OCI-LY7 (cell line): ENCODE results near the gene WNT16. TPM values are rescaled to one million over a fixed set of nuclear protein-coding genes. Genes with fewer than 3 reads are reported as not detected.

Source experiments
- BruUV-seq: library from RNA; stranded (reverse); fragments of 400-500 nt; replicated peaks from 2 replicates; lab custom pipeline; 2021; lab: Mats Ljungman, UMichigan
- CTCF ChIA-PET: fragments of 300-600 bp; sonication (Branson Sonifier 250); formaldehyde crosslinking; loops from one replicate; lab custom pipeline; 2022; ENCODE audit warnings: antibody characterized with exemption; ENCODE audit not compliant: unreplicated experiment; lab: Charles Lee
- POLR2A ChIA-PET: fragments of 300-600 bp; sonication (Branson Sonifier 250); formaldehyde crosslinking; loops from one replicate; lab custom pipeline; 2022; ENCODE audit warnings: antibody characterized with exemption; lab: Charles Lee
- DNase-seq: peaks from one replicate; pipeline ENCODE4 v3.0.0-alpha.2; 2015; ENCODE audit warnings: low spot score
- H2AFZ ChIP-seq: fragments of 200-600 bp; sonication (generic), shearing (Covaris generic); 2 replicates; pipeline ENCODE4 v1.6.1; 2014; ENCODE audit warnings: mild to moderate bottlenecking, antibody characterized with exemption, low read length, moderate library complexity
- H3K27ac ChIP-seq: fragments of 200-600 bp; sonication (generic); 2 replicates; pipeline ENCODE4 v1.5.1; 2014; ENCODE audit warnings: mixed run types, low read depth, mild to moderate bottlenecking, moderate library complexity, low read length, inconsistent platforms; ENCODE audit not compliant: poor library complexity, severe bottlenecking
- H3K36me3 ChIP-seq: fragments of 200-600 bp; sonication (generic); 2 replicates; pipeline ENCODE4 v1.6.1; 2014; ENCODE audit warnings: mild to moderate bottlenecking, antibody characterized with exemption, low read length, moderate library complexity, mixed read lengths; ENCODE audit not compliant: insufficient read depth
- H3K4me1 ChIP-seq: fragments of 200-600 bp; sonication (generic); 2 replicates; pipeline ENCODE4 v1.5.1; 2014; ENCODE audit warnings: mild to moderate bottlenecking, low read length; ENCODE audit not compliant: insufficient read depth, poor library complexity, severe bottlenecking
- H3K4me2 ChIP-seq: fragments of 200-600 bp; sonication (generic); 2 replicates; pipeline ENCODE4 v1.6.1; 2014; ENCODE audit warnings: mild to moderate bottlenecking, low read length
- H3K4me3 ChIP-seq: fragments of 200-600 bp; sonication (generic); 2 replicates; pipeline ENCODE4 v1.5.1; 2014; ENCODE audit warnings: mild to moderate bottlenecking, low read depth, low read length; ENCODE audit not compliant: poor library complexity, severe bottlenecking
- H3K79me2 ChIP-seq: fragments of 200-600 bp; sonication (generic); 2 replicates; pipeline ENCODE4 v1.6.1; 2016; ENCODE audit warnings: low read depth, mild to moderate bottlenecking, low read length, moderate library complexity, mixed read lengths; ENCODE audit not compliant: insufficient read depth
- H3K9me2 ChIP-seq: fragments of 200-600 bp; sonication (generic); 2 replicates; pipeline ENCODE4 v1.6.1; 2016; ENCODE audit warnings: mild to moderate bottlenecking, low read length, mixed read lengths; ENCODE audit not compliant: insufficient read depth
- H3K9me3 ChIP-seq: fragments of 200-600 bp; sonication (generic); 2 replicates; pipeline ENCODE4 v1.6.1; 2014; ENCODE audit warnings: mild to moderate bottlenecking, mixed run types, low read length, mixed read lengths
- H4K20me1 ChIP-seq: fragments of 200-600 bp; sonication (generic); 2 replicates; pipeline ENCODE4 v1.6.1; 2014; ENCODE audit warnings: mild to moderate bottlenecking, antibody characterized with exemption, low read length, moderate library complexity, mixed read lengths; ENCODE audit not compliant: insufficient read depth
- EZH2phosphoT487 ChIP-seq: fragments of 200-600 bp; sonication (generic); IDR thresholded peaks from 2 replicates; pipeline ENCODE4 v1.6.1; 2018; ENCODE audit warnings: low read depth, borderline replicate concordance, mild to moderate bottlenecking, mixed run types, antibody characterized with exemption, low read length, moderate library complexity, mixed read lengths
- intact Hi-C: fragments of 100-400 bp; cut with micrococcal nuclease; formaldehyde crosslinking; loops from one replicate; pipeline ENCODE4 v1.10.0; 2022; ENCODE audit not compliant: unreplicated experiment
- total RNA-seq, 2 experiments: library from RNA; depleted of rRNA in 1 of 2; stranded (reverse); fragments of >200 nt in 1 of 2; shearing (Covaris generic) in 1 of 2; gene quantifications; 2 replicates each; pipeline ENCODE4 v1.2.3, GENCODE V29; 2014 to 2022
- TF ChIP-seq, protein P1 (sequence below): fragments of 200-600 bp; sonication (generic); conservative IDR thresholded peaks from 2 replicates; pipeline ENCODE4 v1.5.1; 2014; ENCODE audit warnings: mild to moderate bottlenecking, antibody characterized with exemption, low read length, moderate library complexity, mixed read lengths

The WNT16 gene
- total RNA-seq, 2 experiments from 2014 or later: not detected

DNA sequence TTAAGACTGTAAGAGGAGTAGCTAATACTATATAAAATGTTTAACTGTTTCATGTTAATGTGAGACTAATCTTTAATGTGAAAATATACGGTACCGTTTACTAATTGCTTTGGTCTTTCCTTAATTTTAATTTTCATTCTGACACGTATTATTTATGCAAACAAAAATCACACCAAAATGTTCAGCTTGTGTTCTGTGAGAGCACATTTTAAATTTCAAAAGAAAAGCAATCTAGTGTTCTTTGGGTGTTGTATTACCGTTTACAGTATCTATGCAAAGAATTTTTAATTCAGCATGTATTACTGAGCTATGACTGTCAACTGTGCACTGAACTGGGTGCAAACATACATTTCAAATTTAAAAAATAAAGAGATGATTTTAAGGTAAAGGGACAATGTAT lies 2.2 kb downstream of the WNT16 start:
- Histone ChIP-seq H2AFZ (no peak overlapping the region), H3K9me3 (no peaks in the 10 kb centered on the region), H3K79me2 (no peaks in the 10 kb centered on the region), H3K4me1 (no peaks in the 10 kb centered on the region), H3K9me2 (no peaks in the 10 kb centered on the region), H3K27ac (no peak overlapping the region), H3K4me3 (no peak overlapping the region), H3K4me2 (no peak overlapping the region), H3K36me3 (no peaks in the 10 kb centered on the region), H4K20me1 (no peaks in the 10 kb centered on the region)
- no peak for TF ChIP-seq EZH2phosphoT487
- TF ChIP-seq, protein P1, sequence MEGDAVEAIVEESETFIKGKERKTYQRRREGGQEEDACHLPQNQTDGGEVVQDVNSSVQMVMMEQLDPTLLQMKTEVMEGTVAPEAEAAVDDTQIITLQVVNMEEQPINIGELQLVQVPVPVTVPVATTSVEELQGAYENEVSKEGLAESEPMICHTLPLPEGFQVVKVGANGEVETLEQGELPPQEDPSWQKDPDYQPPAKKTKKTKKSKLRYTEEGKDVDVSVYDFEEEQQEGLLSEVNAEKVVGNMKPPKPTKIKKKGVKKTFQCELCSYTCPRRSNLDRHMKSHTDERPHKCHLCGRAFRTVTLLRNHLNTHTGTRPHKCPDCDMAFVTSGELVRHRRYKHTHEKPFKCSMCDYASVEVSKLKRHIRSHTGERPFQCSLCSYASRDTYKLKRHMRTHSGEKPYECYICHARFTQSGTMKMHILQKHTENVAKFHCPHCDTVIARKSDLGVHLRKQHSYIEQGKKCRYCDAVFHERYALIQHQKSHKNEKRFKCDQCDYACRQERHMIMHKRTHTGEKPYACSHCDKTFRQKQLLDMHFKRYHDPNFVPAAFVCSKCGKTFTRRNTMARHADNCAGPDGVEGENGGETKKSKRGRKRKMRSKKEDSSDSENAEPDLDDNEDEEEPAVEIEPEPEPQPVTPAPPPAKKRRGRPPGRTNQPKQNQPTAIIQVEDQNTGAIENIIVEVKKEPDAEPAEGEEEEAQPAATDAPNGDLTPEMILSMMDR: no peak
- intact Hi-C loops: loop anchor here (10.0 kb wide), 1 partner anchor 206 kb away; no protein-coding TSS in a partner anchor
- POLR2A ChIA-PET: no interaction called here
- DNase-seq: no peak
- BruUV-seq: no TSS peak
- CTCF ChIA-PET: no interaction called here

DNA sequence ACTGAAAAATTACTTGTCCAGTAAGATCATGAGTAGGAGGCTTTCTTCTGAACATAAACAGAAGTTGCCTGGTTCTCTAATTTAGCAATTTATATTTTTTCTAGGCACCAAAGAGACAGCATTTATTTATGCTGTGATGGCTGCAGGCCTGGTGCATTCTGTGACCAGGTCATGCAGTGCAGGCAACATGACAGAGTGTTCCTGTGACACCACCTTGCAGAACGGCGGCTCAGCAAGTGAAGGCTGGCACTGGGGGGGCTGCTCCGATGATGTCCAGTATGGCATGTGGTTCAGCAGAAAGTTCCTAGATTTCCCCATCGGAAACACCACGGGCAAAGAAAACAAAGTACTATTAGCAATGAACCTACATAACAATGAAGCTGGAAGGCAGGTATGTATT lies 2.8 kb downstream of the WNT16 start:
- no peak for DNase-seq
- TF ChIP-seq EZH2phosphoT487: no peak
- TF ChIP-seq, protein P1: no peak

DNA sequence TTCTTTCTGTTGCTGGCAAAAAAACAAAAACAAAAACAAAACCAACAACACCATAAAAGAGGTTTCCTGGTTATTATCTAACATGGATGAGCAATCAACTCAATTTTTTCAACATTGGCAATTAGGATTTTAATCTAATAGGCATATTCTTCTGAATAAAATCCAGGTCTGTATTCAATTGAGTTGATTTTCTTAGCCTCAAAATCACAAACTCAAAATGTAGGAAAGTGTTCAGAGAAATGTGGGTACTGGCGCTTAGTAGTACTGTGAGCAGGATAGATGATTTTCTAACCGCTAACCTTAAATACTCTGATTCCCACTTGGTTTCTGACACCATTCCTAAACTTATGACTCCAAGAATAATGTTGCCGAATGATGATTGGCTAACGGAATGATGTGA lies 5.6 kb downstream of the WNT16 start:
- TF ChIP-seq, protein P1: no peak
- no peak for TF ChIP-seq EZH2phosphoT487

More for the DNA sequence above, 2.8 kb downstream of the WNT16 start:
- Histone ChIP-seq H3K79me2 (no peaks in the 10 kb centered on the region), H3K36me3 (no peaks in the 10 kb centered on the region), H3K9me2 (no peaks in the 10 kb centered on the region), H3K4me2 (no peak overlapping the region), H2AFZ (no peak overlapping the region), H3K4me1 (no peaks in the 10 kb centered on the region), H3K4me3 (no peak overlapping the region), H4K20me1 (no peaks in the 10 kb centered on the region), H3K27ac (no peak overlapping the region), H3K9me3 (no peaks in the 10 kb centered on the region)
- intact Hi-C loops: loop anchor here (10.0 kb wide), 1 partner anchor 207 kb away; no protein-coding TSS in a partner anchor
- ChIA-PET CTCF (no interaction called here), POLR2A (interaction anchor here (0.7 kb wide), 1 partner anchor 67 kb away, joined by 3 read pairs; no protein-coding TSS in a partner anchor)
- no TSS peak for BruUV-seq

More for the DNA sequence above, 5.6 kb downstream of the WNT16 start:
- no peaks in the 10 kb centered on the region for H3K4me1 ChIP-seq
- no TSS peak for BruUV-seq
- no peaks in the 10 kb centered on the region for H3K9me2 ChIP-seq
- ChIA-PET POLR2A (no interaction called here), CTCF (no interaction called here)
- DNase-seq: no peak
- H3K79me2 ChIP-seq: no peaks in the 10 kb centered on the region
- no peaks in the 10 kb centered on the region for H3K36me3 ChIP-seq
- intact Hi-C loops: loop anchor here (10.0 kb wide), 1 partner anchor 210 kb away; no protein-coding TSS in a partner anchor
- no peak overlapping the region for H3K4me3 ChIP-seq
- H2AFZ ChIP-seq: no peak overlapping the region
- H4K20me1 ChIP-seq: no peaks in the 10 kb centered on the region
- H3K4me2 ChIP-seq: no peak overlapping the region
- H3K27ac ChIP-seq: no peak overlapping the region
- no peaks in the 10 kb centered on the region for H3K9me3 ChIP-seq
